ENCODE measurements around the gene KHDC1. TPM values are rescaled to one million over a fixed set of nuclear protein-coding genes. Genes with fewer than 3 reads are reported as not detected.

The KHDC1 gene
- total and polyA plus RNA-seq, 4 donors, result 0.16 to 0.42 (median 0.25) TPM; not detected in 1

- Histone ChIP-seq H3K4me1 (ENCODE audit: control insufficient read depth in 4 of 4, insufficient read depth in 4 of 4, low read length in 3 of 4) (no peaks in the 10 kb centered on the region), H3K36me3 (ENCODE audit: control insufficient read depth in 4 of 4, insufficient read depth in 3 of 4, low read depth in 1 of 4, low read length in 3 of 4) (no peaks in the 10 kb centered on the region), H3K4me3 (ENCODE audit: low read depth in 1 of 3, low read length in 3 of 3) (no peak overlapping the region), H3K27me3 (ENCODE audit: control insufficient read depth in 4 of 4, insufficient read depth in 4 of 4, low read length in 3 of 4) (no peaks in the 10 kb centered on the region), H3K9ac (ENCODE audit: low read depth in 1 of 2, low read length in 2 of 2) (no peak overlapping the region), H3K9me3 (ENCODE audit: control insufficient read depth in 4 of 4, low read length in 3 of 4) (no peaks in the 10 kb centered on the region), H3K27ac (ENCODE audit: low read depth in 1 of 2, low read length in 2 of 2) (no peak overlapping the region)
- 84% methylated on average over 6 of the region's 6 CpGs for WGBS
- no peak for DNase-seq (ENCODE audit: low spot score)
- TF ChIP-seq HNF4A (conservative IDR thresholded peaks at IDR 0.05), result no peak
- no peak for TF ChIP-seq EGR1 (IDR thresholded peaks at IDR 0.05; ENCODE audit: low read depth in 2 of 2)
- TF ChIP-seq SP1 (IDR thresholded peaks at IDR 0.05), result no peak
- no peak for TF ChIP-seq ZBTB33 (IDR thresholded peaks at IDR 0.05)
- TF ChIP-seq NR2F2 (IDR thresholded peaks at IDR 0.05), result no peak
- TF ChIP-seq FOXA2 (IDR thresholded peaks at IDR 0.05), result no peak
- no peak for TF ChIP-seq REST (IDR thresholded peaks at IDR 0.05)
- no peak for TF ChIP-seq MAX (IDR thresholded peaks at IDR 0.05)
- no peak for TF ChIP-seq RAD21 (IDR thresholded peaks at IDR 0.05)
- TF ChIP-seq CTCF (IDR thresholded peaks at IDR 0.05; ENCODE audit: low read depth, low read length, missing input control), result no peak
- no peak for TF ChIP-seq GABPA (IDR thresholded peaks at IDR 0.05 in 1 of 2, conservative IDR thresholded peaks at IDR 0.05 in 1 of 2)
These were observed 29.9 kb downstream of the KHDC1 start for GRCh38 chr6:73233048-73233447.

- no peak for TF ChIP-seq HNF4G (IDR thresholded peaks at IDR 0.05)
- TF ChIP-seq MAX (IDR thresholded peaks at IDR 0.05), result no peak
- TF ChIP-seq FOXA2 (IDR thresholded peaks at IDR 0.05), result no peak
- TF ChIP-seq NR2F2 (IDR thresholded peaks at IDR 0.05), result no peak
- TF ChIP-seq HNF4A (conservative IDR thresholded peaks at IDR 0.05), result no peak
- TF ChIP-seq GABPA (IDR thresholded peaks at IDR 0.05 in 1 of 2, conservative IDR thresholded peaks at IDR 0.05 in 1 of 2), result no peak
- TF ChIP-seq FOXA1 (IDR thresholded peaks at IDR 0.05), result no peak
- no peak for TF ChIP-seq TAF1 (conservative IDR thresholded peaks at IDR 0.05)
- no peak for TF ChIP-seq REST (IDR thresholded peaks at IDR 0.05)
- TF ChIP-seq RAD21 (IDR thresholded peaks at IDR 0.05), result no peak
- no peak for TF ChIP-seq SP1 (IDR thresholded peaks at IDR 0.05)
- WGBS, result 49% methylated on average over 1 of the region's 1 CpG
- Histone ChIP-seq H3K4me1 (ENCODE audit: control insufficient read depth in 4 of 4, insufficient read depth in 4 of 4, low read length in 3 of 4) (no peaks in the 10 kb centered on the region), H3K9me3 (ENCODE audit: control insufficient read depth in 4 of 4, low read length in 3 of 4) (no peaks in the 10 kb centered on the region), H3K27me3 (ENCODE audit: control insufficient read depth in 4 of 4, insufficient read depth in 4 of 4, low read length in 3 of 4) (no peaks in the 10 kb centered on the region), H3K36me3 (ENCODE audit: control insufficient read depth in 4 of 4, insufficient read depth in 3 of 4, low read depth in 1 of 4, low read length in 3 of 4) (no peaks in the 10 kb centered on the region), H3K4me3 (ENCODE audit: low read depth in 1 of 3, low read length in 3 of 3) (no peak overlapping the region), H3K27ac (ENCODE audit: low read depth in 1 of 2, low read length in 2 of 2) (no peak overlapping the region), H3K9ac (ENCODE audit: low read depth in 1 of 2, low read length in 2 of 2) (no peak overlapping the region)
- no peak for DNase-seq (ENCODE audit: low spot score)
These were observed 31.0 kb downstream of the KHDC1 start for GRCh38 chr6:73231986-73232391.
